DOHH2 (cell line): ENCODE measurements around the gene EPHA2.
A peak's percentile ranks its signal among the peaks of the same experiment; 100 is the strongest.

Source experiments
- H3F3A ChIP-seq: fragments of 200-600 bp; sonication (generic), shearing (Covaris generic); 2 replicates; pipeline ENCODE4 v1.6.0; 2016; ENCODE audit warnings: antibody characterized with exemption, mild to moderate bottlenecking; ENCODE audit not compliant: control insufficient read depth, insufficient read depth
- H3K27ac ChIP-seq: fragments of 200-600 bp; sonication (generic); 2 replicates; pipeline ENCODE4 v1.5.1; 2014; ENCODE audit warnings: low read depth, mild to moderate bottlenecking, low read length, moderate library complexity
- H3K27me3 ChIP-seq: fragments of 200-600 bp; sonication (generic); 2 replicates; pipeline ENCODE4 v1.6.1; 2014; ENCODE audit warnings: mild to moderate bottlenecking, low read length, mixed read lengths; ENCODE audit not compliant: control insufficient read depth
- H3K36me3 ChIP-seq: fragments of 200-600 bp; sonication (generic); 2 replicates; pipeline ENCODE4 v1.6.1; 2014; ENCODE audit warnings: mild to moderate bottlenecking, low read length, moderate library complexity, mixed read lengths; ENCODE audit not compliant: control insufficient read depth
- H3K4me1 ChIP-seq: fragments of 200-600 bp; sonication (generic); 2 replicates; pipeline ENCODE4 v1.6.1; 2014; ENCODE audit warnings: mild to moderate bottlenecking, low read length, mixed read lengths; ENCODE audit not compliant: control insufficient read depth
- H3K4me2 ChIP-seq: fragments of 200-600 bp; sonication (generic); 2 replicates; pipeline ENCODE4 v1.6.0; 2014; ENCODE audit warnings: mild to moderate bottlenecking, low read length, moderate library complexity
- H3K4me3 ChIP-seq: fragments of 200-600 bp; sonication (generic); 2 replicates; pipeline ENCODE4 v1.5.1; 2014; ENCODE audit warnings: mild to moderate bottlenecking, low read length, mixed read lengths
- H3K79me2 ChIP-seq: fragments of 200-600 bp; sonication (generic); 2 replicates; pipeline ENCODE4 v1.6.1; 2014; ENCODE audit warnings: mild to moderate bottlenecking, low read length, mixed read lengths; ENCODE audit not compliant: control insufficient read depth
- H3K9me2 ChIP-seq: fragments of 200-600 bp; sonication (generic); replicated peaks from 2 replicates; pipeline ENCODE4 v1.6.1; 2014; ENCODE audit warnings: mild to moderate bottlenecking, low read length, mixed read lengths; ENCODE audit not compliant: control insufficient read depth
- H3K9me3 ChIP-seq: fragments of 200-600 bp; sonication (generic); 2 replicates; pipeline ENCODE4 v1.6.1; 2014; ENCODE audit warnings: antibody characterized with exemption, low read length, mixed read lengths; ENCODE audit not compliant: control insufficient read depth, insufficient read depth
- H4K20me1 ChIP-seq: fragments of 200-600 bp; sonication (generic); 2 replicates; pipeline ENCODE4 v1.6.0; 2014; ENCODE audit warnings: low read depth, mild to moderate bottlenecking, antibody characterized with exemption, low read length, moderate library complexity; ENCODE audit not compliant: control insufficient read depth, insufficient read depth
- CTCF ChIP-seq: fragments of 200-600 bp; sonication (generic); IDR thresholded peaks from one replicate; pipeline ENCODE4 v1.5.1; 2014; ENCODE audit warnings: antibody characterized with exemption, mild to moderate bottlenecking, low read depth, low read length; ENCODE audit not compliant: poor library complexity, severe bottlenecking
- EZH2phosphoT487 ChIP-seq: fragments of 200-600 bp; sonication (generic); IDR thresholded peaks from 2 replicates; pipeline ENCODE4 v1.6.1; 2017; ENCODE audit warnings: borderline replicate concordance, mild to moderate bottlenecking, antibody characterized with exemption, low read length, moderate library complexity, mixed read lengths

Gene EPHA2

GRCh38 chr1:16085522-16085921 is 70.3 kb downstream of the EPHA2 start:
- Histone ChIP-seq H3K4me3 (no peak overlapping the region), H3K4me1 (no peaks in the 10 kb centered on the region), H4K20me1 (no peaks in the 10 kb centered on the region), H3K79me2 (no peaks in the 10 kb centered on the region), H3F3A (no peaks in the 10 kb centered on the region), H3K27me3 (peaks cover 9% of the 10 kb centered on the region; the same call in 1 of the 2 replicates), H3K4me2 (no peak overlapping the region), H3K36me3 (no peaks in the 10 kb centered on the region), H3K9me3 (no peaks in the 10 kb centered on the region), H3K9me2 (no peaks in the 10 kb centered on the region), H3K27ac (no peak overlapping the region)
- TF ChIP-seq CTCF (no peak), EZH2phosphoT487 (no peak)

- H3K27ac ChIP-seq = no peak overlapping the region
- no peaks in the 10 kb centered on the region for H3K9me2 ChIP-seq
- H3K36me3 ChIP-seq = no peaks in the 10 kb centered on the region
- H4K20me1 ChIP-seq = no peaks in the 10 kb centered on the region
- no peaks in the 10 kb centered on the region for H3K9me3 ChIP-seq
- no peak overlapping the region for H3K4me3 ChIP-seq
- no peak overlapping the region for H3K4me2 ChIP-seq
- no peaks in the 10 kb centered on the region for H3F3A ChIP-seq
- H3K27me3 ChIP-seq = peaks cover 8% of the 10 kb centered on the region; the same call in 1 of the 2 replicates
- H3K4me1 ChIP-seq = peaks cover 6% of the 10 kb centered on the region
- TF ChIP-seq EZH2phosphoT487 (no peak), CTCF (no peak)
- no peaks in the 10 kb centered on the region for H3K79me2 ChIP-seq
Measured at GRCh38 chr1:16083486-16083885, 72.4 kb downstream of the EPHA2 start.

- TF ChIP-seq CTCF = peak; percentile 79
- no peak for TF ChIP-seq EZH2phosphoT487
- Histone ChIP-seq H3K36me3 (no peaks in the 10 kb centered on the region), H3K4me3 (no peak overlapping the region), H3K27me3 (peaks cover under 1% of the 10 kb centered on the region; the same call in 1 of the 2 replicates), H4K20me1 (no peaks in the 10 kb centered on the region), H3F3A (no peaks in the 10 kb centered on the region), H3K27ac (no peak overlapping the region), H3K4me1 (peaks cover 6% of the 10 kb centered on the region), H3K79me2 (no peaks in the 10 kb centered on the region), H3K9me3 (no peaks in the 10 kb centered on the region), H3K9me2 (no peaks in the 10 kb centered on the region), H3K4me2 (no peak overlapping the region)
Measured at GRCh38 chr1:16082283-16083038, 73.4 kb downstream of the EPHA2 start.
